ENCODE results near the gene PHF20. TPM values are rescaled to one million over a fixed set of nuclear protein-coding genes. Genes with fewer than 3 reads are reported as not detected.

Gene PHF20
- total and polyA plus RNA-seq, 2 of the 8 experiments (the other 6 are each of a cell fraction or from before 2014, with no cell fraction given), result 25.6 to 70.1 TPM

- CTCF ChIA-PET (ENCODE audit: partially characterized antibody), result no interaction called here
- H3K36me3 ChIP-seq (ENCODE audit: control insufficient read depth in 2 of 4, insufficient read depth in 4 of 4, low read length in 3 of 4), result peaks cover 13 to 43% (median 14%) of the 10 kb centered on the region in 4 experiments
- peaks cover 2 to 9% (median 7%) of the 10 kb centered on the region in 4 experiments; a peak in 3 of 7 replicates for H3K4me1 ChIP-seq (replicated peaks in 1 of 4; ENCODE audit: control insufficient read depth in 3 of 4, insufficient read depth in 4 of 4, low read length in 3 of 4)
Measured at GRCh38 chr20:35939264-35939663, 167.4 kb downstream of the PHF20 start.

More at GRCh38 chr20:35939264-35939663, 167.4 kb downstream of the PHF20 start:
- H2AFZ ChIP-seq (ENCODE audit: low read length), result no peak overlapping the region
- TF ChIP-seq ATF3 (IDR thresholded peaks at IDR 0.05; ENCODE audit: insufficient read depth, low read depth, low read length) (no peak), NRF1 (IDR thresholded peaks at IDR 0.05; ENCODE audit: low read depth, low read length) (no peak), RAD21 (IDR thresholded peaks at IDR 0.05 in 1 of 2, conservative IDR thresholded peaks at IDR 0.05 in 1 of 2; ENCODE audit: low read depth in 2 of 2, low read length in 2 of 2) (no peak), KDM1A (IDR thresholded peaks at IDR 0.05; ENCODE audit: borderline replicate concordance, low read length) (no peak), PHF8 (conservative IDR thresholded peaks at IDR 0.05; ENCODE audit: low read depth, low read length) (no peak), CHD2 (IDR thresholded peaks at IDR 0.05; ENCODE audit: low read length) (no peak), SIX5 (IDR thresholded peaks at IDR 0.05; ENCODE audit: low read depth, low read length) (no peak), HDAC2 (IDR thresholded peaks at IDR 0.05; ENCODE audit: borderline replicate concordance in 1 of 2, low read depth in 2 of 2, low read length in 2 of 2) (no peak), CBX8 (IDR thresholded peaks at IDR 0.05; ENCODE audit: borderline replicate concordance, low read depth, low read length) (no peak)
- H3K9me3 ChIP-seq (ENCODE audit: insufficient read depth in 2 of 2, low read depth in 1 of 2, low read length in 1 of 2), result no peaks in the 10 kb centered on the region
- no peak overlapping the region for H3K23ac ChIP-seq (ENCODE audit: insufficient read length)
- no peak overlapping the region for H3K14ac ChIP-seq (ENCODE audit: insufficient read length)
- no peak for DNase-seq (ENCODE audit: low read depth in 1 of 2, low spot score in 2 of 2)
- H3K23me2 ChIP-seq (ENCODE audit: low read depth, low read length), result no peaks in the 10 kb centered on the region
- no peak overlapping the region for H3K9ac ChIP-seq (replicated peaks in 1 of 4; ENCODE audit: extremely low read depth in 1 of 4, low read depth in 3 of 4, low read length in 3 of 4)
- H2BK20ac ChIP-seq (ENCODE audit: low read length), result no peak overlapping the region
- H3K79me1 ChIP-seq (ENCODE audit: low read depth, low read length), result peaks cover 2% of the 10 kb centered on the region; the same call in 1 of the 2 replicates
- no peak overlapping the region for H3K18ac ChIP-seq (ENCODE audit: extremely low read depth, low read length)
- no peak overlapping the region for H2BK12ac ChIP-seq (ENCODE audit: low read depth, low read length)
- H4K5ac ChIP-seq (ENCODE audit: insufficient read length, low read depth, low read length), result no peak overlapping the region
- H3K4me3 ChIP-seq (ENCODE audit: extremely low read depth in 1 of 4, insufficient read depth in 2 of 4, low read depth in 3 of 4, low read length in 4 of 4), result no peak overlapping the region
- H2BK120ac ChIP-seq (replicated peaks; ENCODE audit: low read depth, low read length), result no peak overlapping the region
- no peak overlapping the region for H3K4ac ChIP-seq (replicated peaks; ENCODE audit: insufficient read length, low read depth, low read length)
- no peaks in the 10 kb centered on the region for H3K79me2 ChIP-seq (ENCODE audit: control insufficient read depth in 1 of 2, insufficient read depth in 2 of 2, low read length in 2 of 2)
- H3K4me2 ChIP-seq (ENCODE audit: insufficient read depth in 1 of 2, low read depth in 2 of 2, low read length in 2 of 2), result no peak overlapping the region
- no peak overlapping the region for H2AK5ac ChIP-seq (ENCODE audit: low read depth, low read length)
- H3K56ac ChIP-seq (replicated peaks; ENCODE audit: insufficient read length, low read depth, low read length), result no peak overlapping the region
- no peak overlapping the region for H4K91ac ChIP-seq (replicated peaks; ENCODE audit: insufficient read length, low read length)
- no peak overlapping the region for H3K27ac ChIP-seq (ENCODE audit: low read depth, low read length)
- H4K20me1 ChIP-seq (replicated peaks in 1 of 2; ENCODE audit: control insufficient read depth in 1 of 2, insufficient read depth in 2 of 2, low read length in 2 of 2), result no peaks in the 10 kb centered on the region
- no peak overlapping the region for H4K8ac ChIP-seq (ENCODE audit: extremely low read depth, insufficient read depth, low read length)
- no peak overlapping the region for H2BK5ac ChIP-seq (ENCODE audit: low read depth, low read length)
- POLR2A ChIA-PET (ENCODE audit: partially characterized antibody), result interaction anchor here (1.0 to 2.4 kb wide), 3 partner anchors 14 to 197 kb away, joined by 3 to 12 read pairs (median 4); partner anchors contain the start of genes RBM39 and SCAND1
- FAIRE-seq, result no peak
- H2BK15ac ChIP-seq (ENCODE audit: low read length), result no peak overlapping the region
- no peaks in the 10 kb centered on the region; a peak in 1 of 7 replicates for H3K27me3 ChIP-seq (replicated peaks in 1 of 4; ENCODE audit: control insufficient read depth in 3 of 4, extremely low read depth in 1 of 4, insufficient read depth in 3 of 4, low read length in 3 of 4)
- WGBS, 2 experiments (ENCODE audit: extremely low coverage in 1 of 2, insufficient coverage in 1 of 2, insufficient read length in 1 of 2, insufficient replicate concordance in 2 of 2, low coverage in 1 of 2, low lambda C conversion rate in 2 of 2, missing lambda C conversion rate in 1 of 2), result 85% methylated on average over 3 of the region's 3 CpGs; no CpG with 5 or more reads in 1 of the 2 experiments
